GM03348 (cell line): ENCODE measurements around the gene FTH1.

Source experiments
- DNase-seq: peaks from one replicate; pipeline ENCODE4 v3.0.0; 2012; ENCODE audit warnings: low spot score

Gene FTH1

GRCh38 chr11:61948505-61948904, 18.9 kb downstream of the FTH1 start:
- no peak for DNase-seq

- peak; percentile 90 for DNase-seq
These were observed 19.8 kb downstream of the FTH1 start for GRCh38 chr11:61947486-61948210.

DNA sequence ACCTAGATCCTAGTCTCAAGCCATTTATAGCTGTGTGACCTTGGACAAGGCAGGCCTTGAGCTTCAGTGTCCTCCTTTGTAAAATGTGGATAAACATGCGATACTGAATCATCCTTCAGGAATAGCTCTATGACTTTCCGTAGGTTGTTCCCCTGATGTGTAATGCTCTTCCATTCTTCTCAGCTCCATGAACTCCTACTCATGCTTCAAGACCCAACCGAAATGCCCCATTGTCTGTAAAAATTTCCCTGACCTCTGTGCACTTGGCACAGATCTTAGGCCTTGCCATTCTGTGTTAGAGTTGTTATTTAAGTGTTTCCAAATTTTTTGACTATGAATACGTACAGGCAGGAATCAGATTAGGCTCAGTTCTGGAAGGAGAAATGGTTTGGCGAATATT, 20.5 kb downstream of the FTH1 start:
- no peak for DNase-seq

GRCh38 chr11:61945191-61945590, 22.2 kb downstream of the FTH1 start:
- no peak for DNase-seq

DNA sequence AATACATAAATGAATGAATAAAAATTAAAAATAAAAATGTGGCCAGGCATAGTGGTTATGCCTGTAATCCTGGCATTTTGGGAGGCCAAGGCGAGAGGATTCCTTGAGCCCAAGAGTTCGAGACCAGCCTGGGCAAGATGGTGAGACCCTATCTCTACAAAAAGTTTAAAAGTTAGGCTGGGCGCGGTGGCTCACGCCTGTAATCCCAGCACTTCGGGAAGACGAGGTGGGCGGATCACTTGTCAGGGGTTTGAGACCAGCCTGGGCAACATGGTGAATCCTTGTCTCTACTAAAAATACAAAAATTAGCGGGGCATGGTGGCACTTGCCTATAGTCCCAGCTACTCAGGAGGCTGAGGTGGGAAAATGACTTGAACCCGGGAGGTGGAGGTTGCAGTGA, 27.0 kb downstream of the FTH1 start:
- no peak for DNase-seq

DNA sequence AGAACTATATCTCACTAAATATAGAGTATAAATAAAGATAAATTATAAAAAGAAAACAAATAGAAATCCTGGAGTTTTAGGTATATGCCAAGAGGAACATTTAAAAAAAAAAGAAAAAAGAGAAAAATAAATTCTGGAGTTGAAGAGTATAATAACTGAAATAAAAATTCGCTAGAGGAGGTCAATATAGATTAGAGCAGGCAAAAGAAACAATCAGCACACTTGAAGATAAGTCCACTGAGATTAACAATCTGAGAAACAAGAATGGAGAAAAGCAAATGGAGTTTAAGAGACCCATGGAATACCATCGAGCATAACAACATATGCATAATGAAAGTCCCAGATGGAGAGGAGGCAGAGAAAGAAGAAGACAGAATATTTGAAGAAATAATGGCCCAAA, 31.6 kb downstream of the FTH1 start:
- no peak for DNase-seq

DNA sequence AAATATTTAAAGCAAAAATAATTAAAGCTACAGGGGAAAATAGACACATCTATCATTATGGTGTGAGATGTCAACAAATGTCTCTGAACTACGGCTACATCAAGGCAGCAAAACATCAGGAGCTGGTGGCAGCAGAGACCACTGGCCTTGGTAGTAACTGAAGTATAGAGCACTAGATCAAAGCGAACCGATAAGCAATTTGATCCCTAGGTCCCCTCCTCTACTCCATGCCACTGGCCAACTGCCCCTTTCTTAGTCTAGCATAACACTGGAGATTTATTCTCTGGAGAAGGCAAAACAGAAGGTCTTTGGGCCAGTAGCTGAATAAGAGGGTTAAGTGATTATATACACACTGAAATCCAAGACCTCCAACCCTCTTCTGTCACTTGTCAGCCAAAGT, 36.5 kb downstream of the FTH1 start:
- DNase-seq = no peak

DNA sequence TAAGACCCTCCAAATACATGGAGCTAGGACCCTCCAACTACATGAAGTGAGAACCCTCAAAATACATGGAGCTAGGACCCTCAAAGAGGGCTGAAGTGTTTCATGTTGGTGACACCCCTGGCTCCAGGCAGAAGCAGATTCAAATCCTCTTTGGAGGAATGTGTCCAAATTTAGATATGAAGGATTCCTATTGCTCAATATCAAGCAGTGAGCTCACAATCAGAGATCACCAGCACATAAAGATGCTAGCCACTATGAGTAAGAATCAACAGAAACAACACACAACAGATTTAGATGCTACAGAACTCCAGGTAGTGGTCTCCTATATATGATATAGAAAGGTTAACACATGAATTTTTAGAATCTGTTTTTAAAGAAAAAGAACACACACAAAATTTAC, 38.8 kb downstream of the FTH1 start:
- peak; percentile 37 for DNase-seq

- no peak for DNase-seq
These were observed 39.9 kb downstream of the FTH1 start for GRCh38 chr11:61927501-61927900.

- no peak for DNase-seq
These were observed 41.2 kb downstream of the FTH1 start for GRCh38 chr11:61926235-61926634.

DNA sequence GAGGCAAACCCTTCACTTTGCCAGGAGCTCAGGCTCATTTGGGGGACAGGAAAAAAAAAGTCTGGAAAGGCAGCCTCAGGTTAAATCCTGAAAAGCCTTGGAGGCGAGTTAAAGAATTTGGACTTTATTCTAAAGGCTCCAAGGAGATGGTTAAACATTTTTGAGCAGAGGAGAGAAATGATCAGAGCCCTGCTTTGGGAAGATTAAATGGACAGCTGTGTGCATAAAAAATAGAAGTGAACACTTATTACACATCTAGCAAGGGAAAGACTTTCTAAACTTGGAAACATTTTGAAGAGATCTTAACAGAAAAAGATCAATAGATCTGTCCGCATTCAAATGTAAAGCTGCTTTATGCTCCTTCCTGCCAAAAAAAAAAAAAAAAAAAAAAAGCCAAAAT, 41.7 kb downstream of the FTH1 start:
- no peak for DNase-seq

DNA sequence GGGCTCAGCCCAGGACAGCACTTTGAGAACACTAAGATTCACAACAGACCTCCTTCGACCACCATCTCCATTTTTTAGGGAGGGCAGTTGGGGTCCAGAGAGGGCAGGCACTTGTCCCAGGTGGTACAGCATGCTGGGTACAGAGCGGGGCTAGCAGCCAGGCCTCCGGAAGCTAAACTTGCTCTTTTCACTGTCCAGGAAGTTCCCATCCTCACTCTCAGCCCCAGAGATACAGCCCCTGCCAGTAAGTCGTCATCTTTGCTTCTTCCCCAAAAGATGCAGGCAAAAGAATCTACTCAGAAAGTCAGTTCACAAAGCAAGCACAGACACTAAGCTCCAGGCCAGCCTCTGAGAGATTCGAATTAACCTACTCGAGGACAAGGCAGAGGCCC, 43.4 kb downstream of the FTH1 start:
- DNase-seq = no peak

GRCh38 chr11:61923166-61924063, 44.0 kb downstream of the FTH1 start:
- DNase-seq = peak; percentile 75

- DNase-seq = peak; percentile 90
These were observed 44.9 kb downstream of the FTH1 start for GRCh38 chr11:61922539-61922938.

GRCh38 chr11:61921446-61921845, 46.0 kb downstream of the FTH1 start:
- DNase-seq = no peak

DNA sequence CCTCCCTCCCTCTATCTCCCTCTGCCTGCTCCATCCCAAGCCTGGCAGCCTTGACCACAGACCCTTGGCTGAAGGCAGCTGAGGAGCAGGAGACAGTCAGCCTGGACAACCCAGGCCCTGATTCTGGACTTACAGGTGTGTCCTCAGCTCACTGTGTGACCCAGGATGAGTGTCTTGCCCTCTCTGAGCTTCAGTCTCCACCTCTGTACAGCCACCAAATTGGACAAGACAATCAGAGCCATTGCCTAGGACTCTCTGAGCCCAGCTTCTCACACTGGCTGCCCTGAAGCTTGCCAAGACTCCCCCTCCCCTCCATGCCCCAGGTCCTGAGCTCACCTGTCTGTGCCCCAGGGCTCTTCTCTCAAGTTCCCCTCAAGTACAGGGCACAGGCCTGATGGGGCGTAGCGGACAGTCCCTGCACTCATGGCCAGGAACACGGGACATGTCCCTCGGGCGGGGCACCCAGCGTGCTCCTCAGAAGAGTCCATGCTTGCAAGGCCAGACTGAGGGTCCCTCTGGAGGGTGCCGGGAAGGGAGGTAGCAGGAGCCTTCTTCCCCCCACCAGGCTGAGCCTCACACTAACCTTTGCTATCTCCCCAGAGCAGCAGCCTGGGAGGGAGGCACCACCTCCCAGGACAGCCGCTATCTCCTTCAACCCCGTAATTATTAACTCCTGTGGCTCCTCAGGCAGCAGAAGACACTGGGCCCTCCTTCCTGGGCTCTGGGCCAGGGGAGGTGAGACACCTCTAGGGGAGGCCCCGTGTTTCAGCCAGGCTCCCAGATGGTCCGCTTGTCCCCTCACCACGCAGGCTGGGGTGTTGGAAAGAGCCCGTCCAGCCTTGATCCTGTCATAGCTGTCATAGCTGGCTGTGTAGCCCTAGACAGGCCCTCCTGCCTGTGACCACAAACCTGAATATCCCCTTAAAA, 47.5 kb downstream of the FTH1 start:
- DNase-seq = peak; percentile 1

GRCh38 chr11:61918938-61919704, 48.3 kb downstream of the FTH1 start:
- peak; percentile 39 for DNase-seq

GRCh38 chr11:61918251-61918937, 49.0 kb downstream of the FTH1 start:
- peak; percentile 2 for DNase-seq

DNA sequence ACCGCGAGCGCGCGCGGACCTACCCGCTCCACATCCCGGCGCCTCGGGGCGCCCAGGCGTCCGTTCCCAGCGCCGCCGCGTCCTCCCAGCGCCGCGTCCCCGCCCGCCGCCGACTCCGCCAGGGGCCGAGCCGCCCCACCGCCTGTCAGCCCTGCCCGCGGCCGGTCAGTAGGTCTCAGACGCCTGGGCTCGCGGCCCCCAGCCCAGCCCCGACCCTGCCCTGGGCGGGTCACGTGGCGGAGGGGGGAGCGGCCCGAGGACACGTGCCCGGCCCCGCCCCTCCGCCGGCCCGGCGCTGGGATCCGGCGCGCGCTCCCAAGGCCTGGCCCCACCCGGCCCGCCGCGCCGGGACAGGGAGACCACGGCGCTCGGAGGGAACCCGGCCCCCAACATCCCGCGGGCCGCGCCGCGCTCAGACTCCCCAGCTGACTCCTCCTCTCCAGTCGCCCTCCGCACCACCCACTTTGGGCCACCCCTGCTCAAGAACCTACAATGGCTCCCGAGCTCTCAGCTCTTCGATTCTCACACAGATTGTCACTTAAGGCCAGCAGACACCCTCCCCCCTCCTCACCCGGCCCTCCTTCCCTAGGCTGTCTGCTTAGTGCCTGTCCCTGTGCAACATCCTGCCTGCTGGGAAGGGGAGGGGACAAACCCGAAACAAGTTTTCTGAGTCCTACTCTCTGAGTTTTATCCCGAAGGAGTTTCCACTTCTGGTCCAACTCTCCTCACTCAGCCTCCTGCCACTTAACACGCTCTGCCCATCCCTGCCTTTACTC, 49.9 kb downstream of the FTH1 start, which contains the start of gene RAB3IL1:
TSS of gene RAB3IL1 (minus strand) at position 233 of the 776 bp plus-strand sequence. CDS start at position 34, 199 bp downstream.
- peak; percentile 95 for DNase-seq
